ENCODE data around the gene CYP2F1. TPM values are rescaled to one million over a fixed set of nuclear protein-coding genes. Genes with fewer than 3 reads are reported as not detected.
"Not testable (repeated sequence)": the region's sequence is repeated elsewhere in the genome, so short reads cannot be mapped to it uniquely, and the experiment has no call there.

The CYP2F1 gene
- total RNA-seq, 6 experiments from 2014 or later: not detected

DNA sequence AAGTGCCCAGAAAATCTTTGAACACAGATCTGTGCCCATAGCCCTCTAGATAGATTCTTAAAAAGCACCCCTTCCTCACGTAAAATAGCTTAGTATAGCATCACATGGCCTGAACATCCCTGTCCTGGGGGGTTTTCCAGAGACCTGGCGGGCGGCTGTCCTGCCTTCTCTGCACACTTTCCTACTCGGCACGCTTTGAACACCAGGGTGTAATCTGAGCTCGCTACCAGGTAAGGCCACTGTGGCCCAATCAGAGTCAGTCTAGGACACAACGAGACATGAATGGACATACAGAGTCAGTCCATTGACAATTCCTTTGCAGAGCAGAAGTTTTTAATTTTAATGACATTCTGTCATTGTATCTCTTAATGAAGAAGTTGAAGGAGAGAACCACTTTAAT is 17.9 kb upstream of the CYP2F1 start:
- intact Hi-C loops (cut with DNase I): no loop called here
- no peaks in the 10 kb centered on the region for H3K9me3 ChIP-seq
- no peak overlapping the region for H3K27ac ChIP-seq
- no peak for ATAC-seq
- no peaks in the 10 kb centered on the region for H3K27me3 ChIP-seq
- TF ChIP-seq POLR2A (IDR thresholded peaks at IDR 0.05): no peak
- TF ChIP-seq, protein P1, sequence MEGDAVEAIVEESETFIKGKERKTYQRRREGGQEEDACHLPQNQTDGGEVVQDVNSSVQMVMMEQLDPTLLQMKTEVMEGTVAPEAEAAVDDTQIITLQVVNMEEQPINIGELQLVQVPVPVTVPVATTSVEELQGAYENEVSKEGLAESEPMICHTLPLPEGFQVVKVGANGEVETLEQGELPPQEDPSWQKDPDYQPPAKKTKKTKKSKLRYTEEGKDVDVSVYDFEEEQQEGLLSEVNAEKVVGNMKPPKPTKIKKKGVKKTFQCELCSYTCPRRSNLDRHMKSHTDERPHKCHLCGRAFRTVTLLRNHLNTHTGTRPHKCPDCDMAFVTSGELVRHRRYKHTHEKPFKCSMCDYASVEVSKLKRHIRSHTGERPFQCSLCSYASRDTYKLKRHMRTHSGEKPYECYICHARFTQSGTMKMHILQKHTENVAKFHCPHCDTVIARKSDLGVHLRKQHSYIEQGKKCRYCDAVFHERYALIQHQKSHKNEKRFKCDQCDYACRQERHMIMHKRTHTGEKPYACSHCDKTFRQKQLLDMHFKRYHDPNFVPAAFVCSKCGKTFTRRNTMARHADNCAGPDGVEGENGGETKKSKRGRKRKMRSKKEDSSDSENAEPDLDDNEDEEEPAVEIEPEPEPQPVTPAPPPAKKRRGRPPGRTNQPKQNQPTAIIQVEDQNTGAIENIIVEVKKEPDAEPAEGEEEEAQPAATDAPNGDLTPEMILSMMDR (IDR thresholded peaks at IDR 0.05): no peak
- no peaks in the 10 kb centered on the region for H3K4me1 ChIP-seq
- WGBS (ENCODE audit: insufficient coverage, low coverage, low lambda C conversion rate, missing lambda C conversion rate): 76% methylated on average over 7 of the region's 7 CpGs
- H3K4me3 ChIP-seq: no peak overlapping the region
- H3K36me3 ChIP-seq: no peaks in the 10 kb centered on the region
- no peak for DNase-seq

DNA sequence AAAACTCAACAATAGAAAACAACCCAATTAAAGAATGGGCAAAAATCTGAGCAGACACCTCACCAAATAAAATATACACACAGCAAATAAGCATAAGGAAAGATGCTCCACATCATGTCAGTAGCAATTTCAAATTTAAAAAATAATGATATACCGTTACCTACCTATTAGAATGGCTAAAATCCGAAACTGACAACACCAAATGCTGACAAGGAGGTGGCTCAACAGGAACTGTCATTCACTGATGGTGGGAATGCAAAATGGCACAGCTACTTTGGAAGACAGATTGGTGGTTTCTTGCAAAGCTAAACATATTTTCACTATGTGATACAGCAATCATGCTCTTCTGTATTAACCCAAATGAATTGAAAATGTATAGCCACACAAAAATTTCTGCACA is 16.9 kb upstream of the CYP2F1 start:
- DNase-seq (no peak), ATAC-seq (no peak)
- H3K4me3 ChIP-seq: no peak overlapping the region
- no peaks in the 10 kb centered on the region for H3K4me1 ChIP-seq
- no peak overlapping the region for H3K27ac ChIP-seq
- intact Hi-C loops (cut with DNase I): no loop called here
- TF ChIP-seq POLR2A (IDR thresholded peaks at IDR 0.05): no peak
- TF ChIP-seq, protein P1 (IDR thresholded peaks at IDR 0.05): no peak
- no peaks in the 10 kb centered on the region for H3K9me3 ChIP-seq
- H3K36me3 ChIP-seq: no peaks in the 10 kb centered on the region
- H3K27me3 ChIP-seq: no peaks in the 10 kb centered on the region
- 63% methylated on average over 2 of the region's 2 CpGs for WGBS (ENCODE audit: insufficient coverage, low coverage, low lambda C conversion rate, missing lambda C conversion rate)

DNA sequence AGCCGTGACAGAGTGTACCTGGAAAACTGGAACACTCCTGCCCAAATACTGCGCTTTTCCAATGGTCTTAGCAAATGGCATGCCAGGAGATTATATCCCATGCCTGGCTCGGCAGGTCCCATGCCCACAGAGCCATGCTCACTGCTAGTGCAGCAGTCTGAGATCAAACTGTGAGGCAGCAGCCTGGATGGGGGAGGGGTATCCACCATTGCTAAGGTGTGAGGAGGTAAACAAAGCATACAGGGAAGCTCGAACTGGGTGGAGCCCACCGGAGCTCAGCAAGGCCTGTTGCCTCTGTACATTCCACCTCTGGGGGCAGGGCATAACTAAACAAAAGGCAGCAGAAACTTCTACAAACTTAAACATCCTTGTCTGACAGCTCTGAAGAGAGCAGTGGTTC is 15.5 kb upstream of the CYP2F1 start:
- WGBS (ENCODE audit: insufficient coverage, low coverage, low lambda C conversion rate, missing lambda C conversion rate): 31% methylated on average over 2 of the region's 5 CpGs
- Histone ChIP-seq H3K36me3 (no peaks in the 10 kb centered on the region), H3K9me3 (no peaks in the 10 kb centered on the region), H3K27ac (no peak overlapping the region), H3K4me3 (no peak overlapping the region), H3K4me1 (no peaks in the 10 kb centered on the region), H3K27me3 (no peaks in the 10 kb centered on the region)
- no peak for TF ChIP-seq POLR2A (IDR thresholded peaks at IDR 0.05)
- TF ChIP-seq, protein P1 (IDR thresholded peaks at IDR 0.05): no peak
- DNase-seq: no peak
- intact Hi-C loops (cut with DNase I): no loop called here
- ATAC-seq: no peak

DNA sequence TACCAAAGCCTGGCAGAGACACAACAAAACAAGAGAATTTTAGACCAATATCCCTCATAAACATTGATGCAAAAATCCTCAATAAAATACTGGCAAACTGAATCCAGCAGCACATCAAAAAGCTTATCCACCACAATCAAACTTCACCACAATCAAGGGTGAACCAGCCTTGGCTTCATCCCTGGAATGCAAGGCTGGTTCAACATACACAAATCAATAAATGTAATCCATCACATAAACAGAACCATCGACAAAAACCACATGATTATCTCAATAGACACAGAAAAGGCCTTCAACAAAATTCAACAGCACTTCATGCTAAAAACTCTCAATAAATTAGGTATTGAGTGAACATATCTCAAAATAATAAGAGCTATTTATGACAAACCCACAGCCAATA is 12.0 kb upstream of the CYP2F1 start:
- H3K4me1 ChIP-seq; H3K27ac ChIP-seq; intact Hi-C loops (cut with DNase I); H3K4me3 ChIP-seq; H3K36me3 ChIP-seq; H3K27me3 ChIP-seq; H3K9me3 ChIP-seq; ATAC-seq; DNase-seq: not testable (repeated sequence)
- 85% methylated on average over 1 of the region's 1 CpG for WGBS (ENCODE audit: insufficient coverage, low coverage, low lambda C conversion rate, missing lambda C conversion rate)

DNA sequence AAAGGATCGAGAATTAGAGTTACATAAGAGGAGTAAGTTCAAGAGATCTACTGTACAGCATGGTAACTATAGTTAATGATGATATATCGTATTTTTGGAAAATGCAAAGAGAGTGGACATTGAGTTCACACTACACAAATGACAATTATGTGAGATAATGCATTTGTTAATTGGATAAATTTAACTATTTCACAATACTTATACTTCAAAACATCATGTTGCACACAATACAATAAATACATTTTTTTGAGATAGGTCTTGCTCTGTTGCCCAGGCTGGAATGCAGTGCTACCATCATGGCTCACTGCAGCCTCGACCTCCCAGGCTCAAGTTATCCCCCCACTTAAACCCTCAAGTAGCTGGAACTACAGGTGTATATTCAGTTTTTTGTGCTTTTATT is 8.1 kb upstream of the CYP2F1 start:
- Histone ChIP-seq H3K4me3 (no peak overlapping the region), H3K4me1 (no peaks in the 10 kb centered on the region), H3K27ac (no peak overlapping the region), H3K9me3 (no peaks in the 10 kb centered on the region), H3K36me3 (no peaks in the 10 kb centered on the region), H3K27me3 (no peaks in the 10 kb centered on the region)
- TF ChIP-seq POLR2A (IDR thresholded peaks at IDR 0.05): no peak
- TF ChIP-seq, protein P1 (IDR thresholded peaks at IDR 0.05): no peak
- no peak for ATAC-seq
- 76% methylated on average over 3 of the region's 3 CpGs for WGBS (ENCODE audit: insufficient coverage, low coverage, low lambda C conversion rate, missing lambda C conversion rate)
- DNase-seq: no peak
- intact Hi-C loops (cut with DNase I): no loop called here
